ENCODE data around the gene TOMM22. TPM values are rescaled to one million over a fixed set of nuclear protein-coding genes. Genes with fewer than 3 reads are reported as not detected.

TOMM22 gene
- total RNA-seq, 1 donor from 2014 or later: 47.7 TPM

GRCh38 chr22:38727123-38727522 is 45.4 kb downstream of the TOMM22 start:
- Mint-ChIP-seq H3K27me3 (ENCODE audit: low read depth) (no peaks in the 10 kb centered on the region), H3K36me3 (ENCODE audit: low read depth) (peaks cover 50% of the 10 kb centered on the region), H3K27ac (ENCODE audit: unreplicated experiment) (peak overlapping the region; percentile 22), H3K9me3 (ENCODE audit: low read depth) (no peaks in the 10 kb centered on the region), H3K4me1 (ENCODE audit: low read depth) (peaks cover 24% of the 10 kb centered on the region), H3K4me3 (ENCODE audit: unreplicated experiment) (no peak overlapping the region)
- DNase-seq (ENCODE audit: low spot score): no peak
- no peak for TF ChIP-seq CTCF (IDR thresholded peaks at IDR 0.05)

DNA sequence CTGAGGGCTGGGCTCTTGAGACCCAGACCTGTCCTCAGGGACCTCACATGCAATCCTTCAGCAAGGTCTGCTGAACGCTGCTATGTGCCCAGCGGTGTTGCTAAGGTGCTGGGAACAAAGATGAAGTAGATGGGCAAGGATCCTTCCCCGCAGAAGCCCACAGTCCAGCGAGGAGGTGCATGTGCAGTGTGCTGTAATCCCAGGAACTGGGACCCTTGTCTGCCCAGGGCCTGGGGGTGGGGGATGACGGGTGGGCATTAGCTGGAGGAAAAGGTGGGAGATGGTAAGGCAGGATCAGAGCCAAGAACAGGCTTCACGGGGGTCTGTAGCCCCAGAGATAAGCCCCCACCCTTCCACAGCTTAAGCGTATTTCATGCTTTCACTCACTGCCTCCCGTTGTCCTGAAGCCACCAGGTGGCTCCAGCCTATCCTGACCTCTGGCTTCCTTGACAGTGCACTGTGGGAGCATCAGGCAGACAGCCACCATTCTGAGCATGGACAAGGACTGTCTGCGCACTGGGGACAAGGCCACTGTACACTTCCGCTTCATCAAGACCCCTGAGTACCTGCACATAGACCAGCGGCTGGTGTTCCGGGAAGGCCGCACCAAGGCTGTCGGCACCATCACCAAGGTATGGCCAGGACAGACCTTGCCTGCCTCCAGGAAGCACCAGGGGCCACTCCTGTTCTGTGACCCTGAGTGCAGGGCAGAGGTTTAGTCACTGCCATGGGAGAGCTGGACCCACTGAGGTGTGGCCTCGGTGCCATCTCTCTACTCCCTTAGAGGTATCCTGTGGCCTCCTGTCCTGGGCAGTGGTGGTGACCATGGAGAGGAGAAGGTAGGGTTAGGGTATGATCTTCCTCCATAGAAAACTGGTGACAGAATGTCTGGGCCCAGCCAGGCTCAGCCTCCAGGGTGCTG is 46.0 kb downstream of the TOMM22 start:
- Mint-ChIP-seq H3K36me3 (ENCODE audit: low read depth) (peaks cover 47% of the 10 kb centered on the region), H3K27ac (ENCODE audit: unreplicated experiment) (peak overlapping the region; percentile 22), H3K27me3 (ENCODE audit: low read depth) (no peaks in the 10 kb centered on the region), H3K9me3 (ENCODE audit: low read depth) (no peaks in the 10 kb centered on the region), H3K4me3 (ENCODE audit: unreplicated experiment) (no peak overlapping the region), H3K4me1 (ENCODE audit: low read depth) (peaks cover 31% of the 10 kb centered on the region)
- DNase-seq (ENCODE audit: low spot score): no peak
- no peak for TF ChIP-seq CTCF (IDR thresholded peaks at IDR 0.05)

- Mint-ChIP-seq H3K9me3 (ENCODE audit: low read depth) (no peaks in the 10 kb centered on the region), H3K4me3 (ENCODE audit: unreplicated experiment) (no peak overlapping the region), H3K4me1 (ENCODE audit: low read depth) (peaks cover 44% of the 10 kb centered on the region), H3K27ac (ENCODE audit: unreplicated experiment) (peak overlapping the region; percentile 54), H3K27me3 (ENCODE audit: low read depth) (no peaks in the 10 kb centered on the region), H3K36me3 (ENCODE audit: low read depth) (peaks cover 46% of the 10 kb centered on the region)
- no peak for DNase-seq (ENCODE audit: low spot score)
- no peak for TF ChIP-seq CTCF (IDR thresholded peaks at IDR 0.05)
Observed at GRCh38 chr22:38728871-38729796, 47.4 kb downstream of the TOMM22 start.

DNA sequence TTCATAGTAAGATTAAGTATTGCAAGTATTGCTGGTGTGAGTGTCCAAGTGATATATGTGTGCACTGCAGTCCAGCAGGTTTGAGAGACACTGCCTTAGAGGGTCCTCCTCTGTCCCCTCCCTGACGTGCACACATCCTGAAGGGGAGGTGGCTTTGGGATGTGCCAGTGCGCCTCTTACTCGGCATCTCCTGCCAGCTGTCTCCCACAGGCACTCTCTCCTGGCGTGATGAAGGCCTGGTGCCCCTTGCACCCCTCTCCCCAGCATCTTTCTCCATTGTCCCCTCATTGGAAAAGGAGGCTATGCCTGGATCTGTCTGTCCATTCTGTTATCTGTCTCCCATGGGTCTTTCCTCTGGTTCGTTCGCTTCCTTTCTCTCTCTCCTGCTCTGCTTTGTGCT is 48.2 kb downstream of the TOMM22 start:
- no peak for DNase-seq (ENCODE audit: low spot score)
- no peaks in the 10 kb centered on the region for H3K9me3 Mint-ChIP-seq (ENCODE audit: low read depth)
- H3K27me3 Mint-ChIP-seq (ENCODE audit: low read depth): no peaks in the 10 kb centered on the region
- H3K36me3 Mint-ChIP-seq (ENCODE audit: low read depth): peaks cover 39% of the 10 kb centered on the region
- no peak overlapping the region for H3K27ac Mint-ChIP-seq (ENCODE audit: unreplicated experiment)
- TF ChIP-seq CTCF (IDR thresholded peaks at IDR 0.05): no peak
- no peak overlapping the region for H3K4me3 Mint-ChIP-seq (ENCODE audit: unreplicated experiment)
- peaks cover 44% of the 10 kb centered on the region for H3K4me1 Mint-ChIP-seq (ENCODE audit: low read depth)

GRCh38 chr22:38730411-38730871 is 48.7 kb downstream of the TOMM22 start:
- Mint-ChIP-seq H3K27me3 (ENCODE audit: low read depth) (no peaks in the 10 kb centered on the region), H3K4me3 (ENCODE audit: unreplicated experiment) (no peak overlapping the region), H3K36me3 (ENCODE audit: low read depth) (peaks cover 35% of the 10 kb centered on the region), H3K27ac (ENCODE audit: unreplicated experiment) (no peak overlapping the region), H3K9me3 (ENCODE audit: low read depth) (no peaks in the 10 kb centered on the region), H3K4me1 (ENCODE audit: low read depth) (peaks cover 39% of the 10 kb centered on the region)
- DNase-seq (ENCODE audit: low spot score): no peak
- TF ChIP-seq CTCF (IDR thresholded peaks at IDR 0.05): no peak
